ENCODE measurements around the gene LCP2. TPM values are rescaled to one million over a fixed set of nuclear protein-coding genes. Genes with fewer than 3 reads are reported as not detected.

The LCP2 gene
- total RNA-seq, 1 donor from 2014 or later = 82.9 TPM

GRCh38 chr5:170278611-170279458, 18.7 kb downstream of the LCP2 start:
- H3K4me1 ChIP-seq = peaks cover 68% of the 10 kb centered on the region
- DNase-seq (peak; percentile 79), ATAC-seq (peak; percentile 61 to 83)
- no peak overlapping the region for H3K4me3 ChIP-seq
- H3K27ac ChIP-seq = peak overlapping the region; percentile 56
- H3K9me3 ChIP-seq = no peaks in the 10 kb centered on the region
- TF ChIP-seq CTCF (IDR thresholded peaks at IDR 0.05) = no peak
- peaks cover 46% of the 10 kb centered on the region for H3K36me3 ChIP-seq
- H3K27me3 ChIP-seq (ENCODE audit: low read depth) = no peaks in the 10 kb centered on the region
- intact Hi-C loops (cut with DNase I) = no loop called here

- intact Hi-C loops (cut with DNase I) = no loop called here
- peak; percentile 25 to 64 for ATAC-seq
- H3K9me3 ChIP-seq = no peaks in the 10 kb centered on the region
- H3K27me3 ChIP-seq (ENCODE audit: low read depth) = no peaks in the 10 kb centered on the region
- no peak for DNase-seq
- H3K4me3 ChIP-seq = no peak overlapping the region
- peak overlapping the region; percentile 54 for H3K27ac ChIP-seq
- TF ChIP-seq CTCF (IDR thresholded peaks at IDR 0.05) = no peak
- H3K4me1 ChIP-seq = peaks cover 75% of the 10 kb centered on the region
- H3K36me3 ChIP-seq = peaks cover 46% of the 10 kb centered on the region
Observed at GRCh38 chr5:170277867-170278281, 19.7 kb downstream of the LCP2 start.

- Histone ChIP-seq H3K9me3 (no peaks in the 10 kb centered on the region), H3K4me3 (no peak overlapping the region), H3K36me3 (peaks cover 38% of the 10 kb centered on the region), H3K27me3 (ENCODE audit: low read depth) (no peaks in the 10 kb centered on the region), H3K27ac (no peak overlapping the region), H3K4me1 (peaks cover 71% of the 10 kb centered on the region)
- ATAC-seq = no peak
- no peak for TF ChIP-seq CTCF (IDR thresholded peaks at IDR 0.05)
- no peak for DNase-seq
- intact Hi-C loops (cut with DNase I) = no loop called here
Observed at GRCh38 chr5:170276140-170276539, 21.4 kb downstream of the LCP2 start.

- peaks cover 42% of the 10 kb centered on the region for H3K36me3 ChIP-seq
- no peak overlapping the region for H3K27ac ChIP-seq
- DNase-seq = no peak
- no peak for ATAC-seq
- intact Hi-C loops (cut with DNase I) = no loop called here
- no peak for TF ChIP-seq CTCF (IDR thresholded peaks at IDR 0.05)
- H3K9me3 ChIP-seq = no peaks in the 10 kb centered on the region
- peaks cover 65% of the 10 kb centered on the region for H3K4me1 ChIP-seq
- no peak overlapping the region for H3K4me3 ChIP-seq
- no peaks in the 10 kb centered on the region for H3K27me3 ChIP-seq (ENCODE audit: low read depth)
Observed at GRCh38 chr5:170275376-170275994, 22.1 kb downstream of the LCP2 start.

- ATAC-seq = peak in 1 of 2 donors; percentile 11
- DNase-seq = no peak
- Histone ChIP-seq H3K27me3 (ENCODE audit: low read depth) (no peaks in the 10 kb centered on the region), H3K9me3 (no peaks in the 10 kb centered on the region), H3K27ac (no peak overlapping the region), H3K4me1 (peaks cover 65% of the 10 kb centered on the region), H3K36me3 (peaks cover 43% of the 10 kb centered on the region), H3K4me3 (no peak overlapping the region)
- intact Hi-C loops (cut with DNase I) = no loop called here
- TF ChIP-seq CTCF (IDR thresholded peaks at IDR 0.05) = peak; percentile 10
Observed at GRCh38 chr5:170273968-170274710, 23.4 kb downstream of the LCP2 start.
